ENCODE results near the gene RPS19. TPM values are rescaled to one million over a fixed set of nuclear protein-coding genes. Genes with fewer than 3 reads are reported as not detected.

RPS19 gene
- total RNA-seq (377 TPM), polyA plus RNA-seq (1,600 TPM)

- peak within 1 kb of the TSS; percentile 89 for H3K4me3 ChIP-seq (ENCODE audit: low read depth, low read length)
- H3K4me1 ChIP-seq (ENCODE audit: insufficient read depth): peaks cover 3% of the 10 kb centered on the region
- H3K27ac ChIP-seq (ENCODE audit: low read depth): peak within 1 kb of the TSS; percentile 85
- under 1% methylated on average over 76 of the region's 76 CpGs for WGBS
- peaks cover 4% of the 10 kb centered on the region for H3K36me3 ChIP-seq (ENCODE audit: insufficient read depth)
- DNase-seq (ENCODE audit: extremely low spot score): peak; percentile 99
These were observed at the start of gene RPS19 for GRCh38 chr19:41859618-41860418. Gene RPS19 (plus strand): TSS chr19:41860255. CDS start chr19:41860775, 520 bp downstream.

- no peak overlapping the region for H3K4me3 ChIP-seq (ENCODE audit: low read depth, low read length)
- no peak for DNase-seq (ENCODE audit: extremely low spot score)
- no peaks in the 10 kb centered on the region for H3K4me1 ChIP-seq (ENCODE audit: insufficient read depth)
- H3K36me3 ChIP-seq (ENCODE audit: insufficient read depth): no peaks in the 10 kb centered on the region
- WGBS: 55% methylated on average over 4 of the region's 4 CpGs
- no peak overlapping the region for H3K27ac ChIP-seq (ENCODE audit: low read depth)
These were observed 49.8 kb upstream of the RPS19 start for GRCh38 chr19:41810301-41810700.

- 52% methylated on average over 3 of the region's 3 CpGs for WGBS
- Histone ChIP-seq H3K4me3 (ENCODE audit: low read depth, low read length) (no peak overlapping the region), H3K36me3 (ENCODE audit: insufficient read depth) (no peaks in the 10 kb centered on the region), H3K4me1 (ENCODE audit: insufficient read depth) (no peaks in the 10 kb centered on the region), H3K27ac (ENCODE audit: low read depth) (no peak overlapping the region)
- no peak for DNase-seq (ENCODE audit: extremely low spot score)
These were observed 49.0 kb upstream of the RPS19 start for GRCh38 chr19:41811036-41811435.

- DNase-seq (ENCODE audit: extremely low spot score): no peak
- no peak overlapping the region for H3K4me3 ChIP-seq (ENCODE audit: low read depth, low read length)
- 69% methylated on average over 3 of the region's 3 CpGs for WGBS
These were observed 48.1 kb upstream of the RPS19 start for GRCh38 chr19:41811981-41812380.

GRCh38 chr19:41813911-41814310 is 46.1 kb upstream of the RPS19 start:
- no peak overlapping the region for H3K27ac ChIP-seq (ENCODE audit: low read depth)
- H3K36me3 ChIP-seq (ENCODE audit: insufficient read depth): no peaks in the 10 kb centered on the region
- H3K4me1 ChIP-seq (ENCODE audit: insufficient read depth): no peaks in the 10 kb centered on the region
- H3K4me3 ChIP-seq (ENCODE audit: low read depth, low read length): no peak overlapping the region
- DNase-seq (ENCODE audit: extremely low spot score): no peak
- 54% methylated on average over 4 of the region's 4 CpGs for WGBS

More at GRCh38 chr19:41811981-41812380, 48.1 kb upstream of the RPS19 start:
- no peaks in the 10 kb centered on the region for H3K36me3 ChIP-seq (ENCODE audit: insufficient read depth)
- no peak overlapping the region for H3K27ac ChIP-seq (ENCODE audit: low read depth)
- no peaks in the 10 kb centered on the region for H3K4me1 ChIP-seq (ENCODE audit: insufficient read depth)

GRCh38 chr19:41815301-41815700 is 44.8 kb upstream of the RPS19 start:
- H3K4me1 ChIP-seq (ENCODE audit: insufficient read depth): no peaks in the 10 kb centered on the region
- DNase-seq (ENCODE audit: extremely low spot score): no peak
- H3K27ac ChIP-seq (ENCODE audit: low read depth): no peak overlapping the region
- WGBS: 71% methylated on average over 4 of the region's 4 CpGs
- H3K36me3 ChIP-seq (ENCODE audit: insufficient read depth): no peaks in the 10 kb centered on the region
- H3K4me3 ChIP-seq (ENCODE audit: low read depth, low read length): no peak overlapping the region

GRCh38 chr19:41816761-41817160 is 43.3 kb upstream of the RPS19 start:
- DNase-seq (ENCODE audit: extremely low spot score): no peak
- Histone ChIP-seq H3K36me3 (ENCODE audit: insufficient read depth) (no peaks in the 10 kb centered on the region), H3K4me3 (ENCODE audit: low read depth, low read length) (no peak overlapping the region), H3K27ac (ENCODE audit: low read depth) (no peak overlapping the region), H3K4me1 (ENCODE audit: insufficient read depth) (no peaks in the 10 kb centered on the region)
- 63% methylated on average over 2 of the region's 2 CpGs for WGBS

GRCh38 chr19:41821003-41821735 is 38.9 kb upstream of the RPS19 start:
- Histone ChIP-seq H3K4me3 (ENCODE audit: low read depth, low read length) (no peak overlapping the region), H3K36me3 (ENCODE audit: insufficient read depth) (no peaks in the 10 kb centered on the region), H3K4me1 (ENCODE audit: insufficient read depth) (no peaks in the 10 kb centered on the region), H3K27ac (ENCODE audit: low read depth) (no peak overlapping the region)
- WGBS: 38% methylated on average over 12 of the region's 12 CpGs
- DNase-seq (ENCODE audit: extremely low spot score): no peak

GRCh38 chr19:41837981-41838708 is 21.9 kb upstream of the RPS19 start:
- Histone ChIP-seq H3K4me1 (ENCODE audit: insufficient read depth) (no peaks in the 10 kb centered on the region), H3K4me3 (ENCODE audit: low read depth, low read length) (no peak overlapping the region), H3K36me3 (ENCODE audit: insufficient read depth) (no peaks in the 10 kb centered on the region), H3K27ac (ENCODE audit: low read depth) (no peak overlapping the region)
- 51% methylated on average over 13 of the region's 13 CpGs for WGBS
- no peak for DNase-seq (ENCODE audit: extremely low spot score)

GRCh38 chr19:41839211-41839610 is 20.8 kb upstream of the RPS19 start:
- Histone ChIP-seq H3K27ac (ENCODE audit: low read depth) (no peak overlapping the region), H3K4me3 (ENCODE audit: low read depth, low read length) (no peak overlapping the region), H3K4me1 (ENCODE audit: insufficient read depth) (no peaks in the 10 kb centered on the region), H3K36me3 (ENCODE audit: insufficient read depth) (no peaks in the 10 kb centered on the region)
- no peak for DNase-seq (ENCODE audit: extremely low spot score)
- WGBS: 43% methylated on average over 2 of the region's 2 CpGs

- Histone ChIP-seq H3K4me1 (ENCODE audit: insufficient read depth) (no peaks in the 10 kb centered on the region), H3K4me3 (ENCODE audit: low read depth, low read length) (no peak overlapping the region), H3K36me3 (ENCODE audit: insufficient read depth) (no peaks in the 10 kb centered on the region), H3K27ac (ENCODE audit: low read depth) (no peak overlapping the region)
- DNase-seq (ENCODE audit: extremely low spot score): no peak
- WGBS: 69% methylated on average over 7 of the region's 7 CpGs
These were observed 16.7 kb upstream of the RPS19 start for GRCh38 chr19:41843371-41843770.

- 80% methylated on average over 30 of the region's 30 CpGs for whole genome bisulfite sequencing
- Histone ChIP-seq H3K4me1 (ENCODE audit: insufficient read depth) (no peaks in the 10 kb centered on the region), H3K4me3 (ENCODE audit: low read depth, low read length) (no peak within 1 kb of the TSS), H3K36me3 (ENCODE audit: insufficient read depth) (no peaks in the 10 kb centered on the region), H3K27ac (ENCODE audit: low read depth) (no peak within 1 kb of the TSS)
- DNase-seq (ENCODE audit: extremely low spot score): no peak
These were observed 15.5 kb upstream of the RPS19 start, which contains the start of gene LYPD4 for GRCh38 chr19:41844601-41845000. Gene LYPD4 (minus strand): TSS chr19:41844683. CDS start chr19:41839285, 5,398 bp downstream.

GRCh38 chr19:41845001-41845050 is 15.2 kb upstream of the RPS19 start, which contains the start of gene DMRTC2:
Gene DMRTC2 (plus strand): TSS chr19:41845042. CDS start chr19:41847429, 2,387 bp downstream.
- Histone ChIP-seq H3K27ac (ENCODE audit: low read depth) (no peak within 1 kb of the TSS), H3K4me3 (ENCODE audit: low read depth, low read length) (no peak within 1 kb of the TSS), H3K36me3 (ENCODE audit: insufficient read depth) (no peaks in the 10 kb centered on the region), H3K4me1 (ENCODE audit: insufficient read depth) (no peaks in the 10 kb centered on the region)
- WGBS: 97% methylated on average over 3 of the region's 3 CpGs
- no peak for DNase-seq (ENCODE audit: extremely low spot score)

GRCh38 chr19:41845051-41845590 is 14.9 kb upstream of the RPS19 start:
- H3K27ac ChIP-seq (ENCODE audit: low read depth): no peak overlapping the region
- WGBS: 88% methylated on average over 23 of the region's 23 CpGs
- DNase-seq (ENCODE audit: extremely low spot score): no peak

More at GRCh38 chr19:41845051-41845590, 14.9 kb upstream of the RPS19 start:
- H3K36me3 ChIP-seq (ENCODE audit: insufficient read depth): no peaks in the 10 kb centered on the region
- H3K4me1 ChIP-seq (ENCODE audit: insufficient read depth): no peaks in the 10 kb centered on the region
- no peak overlapping the region for H3K4me3 ChIP-seq (ENCODE audit: low read depth, low read length)
